Measurements from ENCODE around the gene GLT1D1. TPM values are rescaled to one million over a fixed set of nuclear protein-coding genes. Genes with fewer than 3 reads are reported as not detected.
A peak's percentile ranks its signal among the peaks of the same experiment; 100 is the strongest.

Gene GLT1D1
- total RNA-seq, 2 experiments from 2014 or later, result 0.19 to 0.22 TPM

GRCh38 chr12:128976120-128976738 lies 123.0 kb downstream of the GLT1D1 start:
- Histone ChIP-seq H3K4me3 (ENCODE audit: low read length) (no peak overlapping the region), H3K4me1 (ENCODE audit: insufficient read depth, low read length) (no peaks in the 10 kb centered on the region), H3K27me3 (ENCODE audit: control insufficient read depth in 1 of 2, insufficient read depth in 2 of 2, low read length in 2 of 2) (peaks cover 4 to 12% of the 10 kb centered on the region in 2 experiments), H3K9me3 (ENCODE audit: control insufficient read depth in 1 of 2, insufficient read depth in 1 of 2, low read length in 2 of 2) (peaks cover 0 to 24% of the 10 kb centered on the region in 2 experiments), H3K36me3 (ENCODE audit: insufficient read depth, low read length) (no peaks in the 10 kb centered on the region), H3K27ac (ENCODE audit: low read depth in 1 of 2, low read length in 2 of 2) (no peak overlapping the region)
- ATAC-seq (ENCODE audit: poor library complexity), result peak; percentile 32
- no peaks in the 10 kb centered on the region for H3K4me1 Mint-ChIP-seq (ENCODE audit: low read depth)
- H3K27ac Mint-ChIP-seq, result no peak overlapping the region
- peak overlapping the region; percentile 1 for H3K4me3 Mint-ChIP-seq
- TF ChIP-seq, protein P1, sequence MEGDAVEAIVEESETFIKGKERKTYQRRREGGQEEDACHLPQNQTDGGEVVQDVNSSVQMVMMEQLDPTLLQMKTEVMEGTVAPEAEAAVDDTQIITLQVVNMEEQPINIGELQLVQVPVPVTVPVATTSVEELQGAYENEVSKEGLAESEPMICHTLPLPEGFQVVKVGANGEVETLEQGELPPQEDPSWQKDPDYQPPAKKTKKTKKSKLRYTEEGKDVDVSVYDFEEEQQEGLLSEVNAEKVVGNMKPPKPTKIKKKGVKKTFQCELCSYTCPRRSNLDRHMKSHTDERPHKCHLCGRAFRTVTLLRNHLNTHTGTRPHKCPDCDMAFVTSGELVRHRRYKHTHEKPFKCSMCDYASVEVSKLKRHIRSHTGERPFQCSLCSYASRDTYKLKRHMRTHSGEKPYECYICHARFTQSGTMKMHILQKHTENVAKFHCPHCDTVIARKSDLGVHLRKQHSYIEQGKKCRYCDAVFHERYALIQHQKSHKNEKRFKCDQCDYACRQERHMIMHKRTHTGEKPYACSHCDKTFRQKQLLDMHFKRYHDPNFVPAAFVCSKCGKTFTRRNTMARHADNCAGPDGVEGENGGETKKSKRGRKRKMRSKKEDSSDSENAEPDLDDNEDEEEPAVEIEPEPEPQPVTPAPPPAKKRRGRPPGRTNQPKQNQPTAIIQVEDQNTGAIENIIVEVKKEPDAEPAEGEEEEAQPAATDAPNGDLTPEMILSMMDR (IDR thresholded peaks at IDR 0.05), result no peak
- DNase-seq, result peak in 1 of 14 experiments; percentile 18
- no peaks in the 10 kb centered on the region for H3K9me3 Mint-ChIP-seq
- no peaks in the 10 kb centered on the region for H3K36me3 Mint-ChIP-seq (ENCODE audit: low read depth)
- H3K27me3 Mint-ChIP-seq, result peaks cover 24% of the 10 kb centered on the region
- intact Hi-C loops (cut with DNase I, micrococcal nuclease), result no loop called here
- CTCF ChIA-PET, result no interaction called here
- POLR2A ChIA-PET, result no interaction called here

- no peak overlapping the region for H3K4me3 Mint-ChIP-seq
- ATAC-seq (ENCODE audit: poor library complexity), result no peak
- TF ChIP-seq, protein P1 (IDR thresholded peaks at IDR 0.05), result no peak
- Histone ChIP-seq H3K9me3 (ENCODE audit: control insufficient read depth in 1 of 2, insufficient read depth in 1 of 2, low read length in 2 of 2) (peaks cover 0 to 24% of the 10 kb centered on the region in 2 experiments), H3K4me1 (ENCODE audit: insufficient read depth, low read length) (no peaks in the 10 kb centered on the region), H3K4me3 (ENCODE audit: low read length) (no peak overlapping the region), H3K27ac (ENCODE audit: low read depth in 1 of 2, low read length in 2 of 2) (no peak overlapping the region), H3K27me3 (ENCODE audit: control insufficient read depth in 1 of 2, insufficient read depth in 2 of 2, low read length in 2 of 2) (peaks cover 4 to 12% of the 10 kb centered on the region in 2 experiments), H3K36me3 (ENCODE audit: insufficient read depth, low read length) (no peaks in the 10 kb centered on the region)
- no peaks in the 10 kb centered on the region for H3K4me1 Mint-ChIP-seq (ENCODE audit: low read depth)
- intact Hi-C loops (cut with DNase I, micrococcal nuclease), result no loop called here
- peaks cover 24% of the 10 kb centered on the region for H3K27me3 Mint-ChIP-seq
- no peak overlapping the region for H3K27ac Mint-ChIP-seq
- no peaks in the 10 kb centered on the region for H3K9me3 Mint-ChIP-seq
- ChIA-PET CTCF (no interaction called here), POLR2A (no interaction called here)
- H3K36me3 Mint-ChIP-seq (ENCODE audit: low read depth), result no peaks in the 10 kb centered on the region
- DNase-seq, result no peak
These were observed 124.2 kb downstream of the GLT1D1 start for GRCh38 chr12:128977441-128977840.

DNA sequence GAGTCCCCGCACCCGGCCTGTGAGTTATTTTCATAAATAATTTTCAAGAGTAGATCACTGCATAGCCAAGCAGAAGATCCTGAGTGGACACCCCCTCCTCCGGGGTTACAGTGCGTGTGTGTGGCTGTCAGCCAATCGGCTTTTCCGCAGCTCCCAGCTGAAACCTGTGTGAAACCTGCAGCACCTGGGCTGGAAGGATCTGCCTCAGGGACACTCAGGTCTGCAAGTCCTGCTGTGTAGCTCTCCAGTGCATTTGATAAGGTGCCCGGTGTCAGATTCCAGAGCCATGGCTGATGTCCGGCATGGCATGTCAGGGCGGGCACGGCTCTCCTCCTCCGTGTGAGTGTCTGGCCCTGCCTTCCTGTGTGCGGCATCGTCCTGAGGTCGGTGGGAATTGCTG lies 124.8 kb downstream of the GLT1D1 start:
- H3K27me3 Mint-ChIP-seq, result peaks cover 24% of the 10 kb centered on the region
- ATAC-seq (ENCODE audit: poor library complexity), result no peak
- no peak overlapping the region for H3K27ac Mint-ChIP-seq
- H3K4me3 ChIP-seq (ENCODE audit: low read length), result no peak overlapping the region
- H3K9me3 Mint-ChIP-seq, result no peaks in the 10 kb centered on the region
- TF ChIP-seq, protein P1 (IDR thresholded peaks at IDR 0.05), result no peak
- intact Hi-C loops (cut with DNase I, micrococcal nuclease), result no loop called here
- peaks cover 4 to 12% of the 10 kb centered on the region in 2 experiments for H3K27me3 ChIP-seq (ENCODE audit: control insufficient read depth in 1 of 2, insufficient read depth in 2 of 2, low read length in 2 of 2)
- peaks cover 0 to 30% of the 10 kb centered on the region in 2 experiments for H3K9me3 ChIP-seq (ENCODE audit: control insufficient read depth in 1 of 2, insufficient read depth in 1 of 2, low read length in 2 of 2)
- H3K36me3 ChIP-seq (ENCODE audit: insufficient read depth, low read length), result no peaks in the 10 kb centered on the region
- H3K4me1 ChIP-seq (ENCODE audit: insufficient read depth, low read length), result no peaks in the 10 kb centered on the region
- no peak overlapping the region for H3K27ac ChIP-seq (ENCODE audit: low read depth in 1 of 2, low read length in 2 of 2)
- ChIA-PET CTCF (no interaction called here), POLR2A (no interaction called here)
- no peak overlapping the region for H3K4me3 Mint-ChIP-seq
- DNase-seq, result no peak
- H3K36me3 Mint-ChIP-seq (ENCODE audit: low read depth), result no peaks in the 10 kb centered on the region
- H3K4me1 Mint-ChIP-seq (ENCODE audit: low read depth), result no peaks in the 10 kb centered on the region

Measured in CD4-positive, alpha-beta T cell (primary cell).